Measurements from ENCODE around the gene NME3. TPM values are rescaled to one million over a fixed set of nuclear protein-coding genes. Genes with fewer than 3 reads are reported as not detected.

The NME3 gene
- total RNA-seq, 1 experiment from 2014 or later, result 86.8 TPM

- TF ChIP-seq OVOL2 (CRISPR knock-in tag; IDR thresholded peaks at IDR 0.05; ENCODE audit: borderline replicate concordance) (no peak), ZNF532 (CRISPR knock-in tag; IDR thresholded peaks at IDR 0.05; ENCODE audit: borderline replicate concordance) (0 out of 2 replicates have a peak, but pooled peaks have one; percentile 44), SMAD3 (CRISPR knock-in tag; IDR thresholded peaks at IDR 0.05; ENCODE audit: borderline replicate concordance) (peak; percentile 96), RORB (CRISPR knock-in tag; IDR thresholded peaks at IDR 0.05) (no peak), JUN (CRISPR knock-in tag; IDR thresholded peaks at IDR 0.05) (peak; percentile 37; the same call in 1 of the 2 replicates), ZBTB21 (CRISPR knock-in tag; IDR thresholded peaks at IDR 0.05; ENCODE audit: borderline replicate concordance) (peak; percentile 89), FOXJ3 (CRISPR knock-in tag; IDR thresholded peaks at IDR 0.05; ENCODE audit: borderline replicate concordance) (no peak), NR2C2 (CRISPR knock-in tag; IDR thresholded peaks at IDR 0.05) (peak; percentile 64; the same call in 1 of the 2 replicates), JAZF1 (CRISPR knock-in tag; IDR thresholded peaks at IDR 0.05) (no peak), NFYB (CRISPR knock-in tag; conservative IDR thresholded peaks at IDR 0.05; ENCODE audit: low read depth) (peak; percentile 46), ZNF121 (CRISPR knock-in tag; IDR thresholded peaks at IDR 0.05) (0 out of 2 replicates have a peak, but pooled peaks have one; percentile 64), FOXK1 (CRISPR knock-in tag; IDR thresholded peaks at IDR 0.05) (peak; percentile 86), ZNF263 (CRISPR knock-in tag; IDR thresholded peaks at IDR 0.05; ENCODE audit: low read depth) (no peak), NFE2L1 (CRISPR knock-in tag; IDR thresholded peaks at IDR 0.05) (peak; percentile 92; the same call in 1 of the 2 replicates), MXD4 (CRISPR knock-in tag; IDR thresholded peaks at IDR 0.05; ENCODE audit: borderline replicate concordance) (no peak), ZMAT4 (CRISPR knock-in tag; IDR thresholded peaks at IDR 0.05) (no peak)
- TF ChIP-seq, protein P1, sequence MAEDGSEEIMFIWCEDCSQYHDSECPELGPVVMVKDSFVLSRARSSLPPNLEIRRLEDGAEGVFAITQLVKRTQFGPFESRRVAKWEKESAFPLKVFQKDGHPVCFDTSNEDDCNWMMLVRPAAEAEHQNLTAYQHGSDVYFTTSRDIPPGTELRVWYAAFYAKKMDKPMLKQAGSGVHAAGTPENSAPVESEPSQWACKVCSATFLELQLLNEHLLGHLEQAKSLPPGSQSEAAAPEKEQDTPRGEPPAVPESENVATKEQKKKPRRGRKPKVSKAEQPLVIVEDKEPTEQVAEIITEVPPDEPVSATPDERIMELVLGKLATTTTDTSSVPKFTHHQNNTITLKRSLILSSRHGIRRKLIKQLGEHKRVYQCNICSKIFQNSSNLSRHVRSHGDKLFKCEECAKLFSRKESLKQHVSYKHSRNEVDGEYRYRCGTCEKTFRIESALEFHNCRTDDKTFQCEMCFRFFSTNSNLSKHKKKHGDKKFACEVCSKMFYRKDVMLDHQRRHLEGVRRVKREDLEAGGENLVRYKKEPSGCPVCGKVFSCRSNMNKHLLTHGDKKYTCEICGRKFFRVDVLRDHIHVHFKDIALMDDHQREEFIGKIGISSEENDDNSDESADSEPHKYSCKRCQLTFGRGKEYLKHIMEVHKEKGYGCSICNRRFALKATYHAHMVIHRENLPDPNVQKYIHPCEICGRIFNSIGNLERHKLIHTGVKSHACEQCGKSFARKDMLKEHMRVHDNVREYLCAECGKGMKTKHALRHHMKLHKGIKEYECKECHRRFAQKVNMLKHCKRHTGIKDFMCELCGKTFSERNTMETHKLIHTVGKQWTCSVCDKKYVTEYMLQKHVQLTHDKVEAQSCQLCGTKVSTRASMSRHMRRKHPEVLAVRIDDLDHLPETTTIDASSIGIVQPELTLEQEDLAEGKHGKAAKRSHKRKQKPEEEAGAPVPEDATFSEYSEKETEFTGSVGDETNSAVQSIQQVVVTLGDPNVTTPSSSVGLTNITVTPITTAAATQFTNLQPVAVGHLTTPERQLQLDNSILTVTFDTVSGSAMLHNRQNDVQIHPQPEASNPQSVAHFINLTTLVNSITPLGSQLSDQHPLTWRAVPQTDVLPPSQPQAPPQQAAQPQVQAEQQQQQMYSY (CRISPR knock-in tag; IDR thresholded peaks at IDR 0.05), result 0 out of 2 replicates have a peak, but pooled peaks have one; percentile 52
- TF ChIP-seq, protein P2, sequence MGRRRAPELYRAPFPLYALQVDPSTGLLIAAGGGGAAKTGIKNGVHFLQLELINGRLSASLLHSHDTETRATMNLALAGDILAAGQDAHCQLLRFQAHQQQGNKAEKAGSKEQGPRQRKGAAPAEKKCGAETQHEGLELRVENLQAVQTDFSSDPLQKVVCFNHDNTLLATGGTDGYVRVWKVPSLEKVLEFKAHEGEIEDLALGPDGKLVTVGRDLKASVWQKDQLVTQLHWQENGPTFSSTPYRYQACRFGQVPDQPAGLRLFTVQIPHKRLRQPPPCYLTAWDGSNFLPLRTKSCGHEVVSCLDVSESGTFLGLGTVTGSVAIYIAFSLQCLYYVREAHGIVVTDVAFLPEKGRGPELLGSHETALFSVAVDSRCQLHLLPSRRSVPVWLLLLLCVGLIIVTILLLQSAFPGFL (CRISPR knock-in tag; IDR thresholded peaks at IDR 0.05; ENCODE audit: borderline replicate concordance), result peak; percentile 51; the same call in 1 of the 2 replicates
- TF ChIP-seq, protein P3, sequence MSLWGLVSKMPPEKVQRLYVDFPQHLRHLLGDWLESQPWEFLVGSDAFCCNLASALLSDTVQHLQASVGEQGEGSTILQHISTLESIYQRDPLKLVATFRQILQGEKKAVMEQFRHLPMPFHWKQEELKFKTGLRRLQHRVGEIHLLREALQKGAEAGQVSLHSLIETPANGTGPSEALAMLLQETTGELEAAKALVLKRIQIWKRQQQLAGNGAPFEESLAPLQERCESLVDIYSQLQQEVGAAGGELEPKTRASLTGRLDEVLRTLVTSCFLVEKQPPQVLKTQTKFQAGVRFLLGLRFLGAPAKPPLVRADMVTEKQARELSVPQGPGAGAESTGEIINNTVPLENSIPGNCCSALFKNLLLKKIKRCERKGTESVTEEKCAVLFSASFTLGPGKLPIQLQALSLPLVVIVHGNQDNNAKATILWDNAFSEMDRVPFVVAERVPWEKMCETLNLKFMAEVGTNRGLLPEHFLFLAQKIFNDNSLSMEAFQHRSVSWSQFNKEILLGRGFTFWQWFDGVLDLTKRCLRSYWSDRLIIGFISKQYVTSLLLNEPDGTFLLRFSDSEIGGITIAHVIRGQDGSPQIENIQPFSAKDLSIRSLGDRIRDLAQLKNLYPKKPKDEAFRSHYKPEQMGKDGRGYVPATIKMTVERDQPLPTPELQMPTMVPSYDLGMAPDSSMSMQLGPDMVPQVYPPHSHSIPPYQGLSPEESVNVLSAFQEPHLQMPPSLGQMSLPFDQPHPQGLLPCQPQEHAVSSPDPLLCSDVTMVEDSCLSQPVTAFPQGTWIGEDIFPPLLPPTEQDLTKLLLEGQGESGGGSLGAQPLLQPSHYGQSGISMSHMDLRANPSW (CRISPR knock-in tag; conservative IDR thresholded peaks at IDR 0.05; ENCODE audit: low read depth), result no peak
- TF ChIP-seq, protein P4, sequence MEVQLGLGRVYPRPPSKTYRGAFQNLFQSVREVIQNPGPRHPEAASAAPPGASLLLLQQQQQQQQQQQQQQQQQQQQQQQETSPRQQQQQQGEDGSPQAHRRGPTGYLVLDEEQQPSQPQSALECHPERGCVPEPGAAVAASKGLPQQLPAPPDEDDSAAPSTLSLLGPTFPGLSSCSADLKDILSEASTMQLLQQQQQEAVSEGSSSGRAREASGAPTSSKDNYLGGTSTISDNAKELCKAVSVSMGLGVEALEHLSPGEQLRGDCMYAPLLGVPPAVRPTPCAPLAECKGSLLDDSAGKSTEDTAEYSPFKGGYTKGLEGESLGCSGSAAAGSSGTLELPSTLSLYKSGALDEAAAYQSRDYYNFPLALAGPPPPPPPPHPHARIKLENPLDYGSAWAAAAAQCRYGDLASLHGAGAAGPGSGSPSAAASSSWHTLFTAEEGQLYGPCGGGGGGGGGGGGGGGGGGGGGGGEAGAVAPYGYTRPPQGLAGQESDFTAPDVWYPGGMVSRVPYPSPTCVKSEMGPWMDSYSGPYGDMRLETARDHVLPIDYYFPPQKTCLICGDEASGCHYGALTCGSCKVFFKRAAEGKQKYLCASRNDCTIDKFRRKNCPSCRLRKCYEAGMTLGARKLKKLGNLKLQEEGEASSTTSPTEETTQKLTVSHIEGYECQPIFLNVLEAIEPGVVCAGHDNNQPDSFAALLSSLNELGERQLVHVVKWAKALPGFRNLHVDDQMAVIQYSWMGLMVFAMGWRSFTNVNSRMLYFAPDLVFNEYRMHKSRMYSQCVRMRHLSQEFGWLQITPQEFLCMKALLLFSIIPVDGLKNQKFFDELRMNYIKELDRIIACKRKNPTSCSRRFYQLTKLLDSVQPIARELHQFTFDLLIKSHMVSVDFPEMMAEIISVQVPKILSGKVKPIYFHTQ (CRISPR knock-in tag; IDR thresholded peaks at IDR 0.05), result no peak
These were observed 7.5 kb downstream of the NME3 start (continued) for GRCh38 chr16:1763521-1764511.
